Thyroid gland (tissue), 4 donors: ENCODE measurements around the gene SCGB3A1.
A peak's percentile ranks its signal among the peaks of the same experiment; 100 is the strongest.

ENCODE experiments used
- CTCF ChIP-seq, 6 experiments: fragments of 200-600 bp in 3 of 6; fragments of 450-650 bp in 3 of 6; sonication (generic) in 3 of 6; IDR thresholded peaks; one replicate each; pipeline ENCODE4 v1.5.1; 2016 to 2019; ENCODE audit warnings: antibody characterized with exemption in 6 of 6, mild to moderate bottlenecking in 2 of 6, inconsistent platforms in 1 of 6, moderate library complexity in 1 of 6
- POLR2A ChIP-seq, 2 donors: fragments of 450-650 bp; IDR thresholded peaks; one replicate each; pipeline ENCODE4 v1.6.1; 2017; ENCODE audit warnings: antibody characterized with exemption in 2 of 2, mild to moderate bottlenecking in 2 of 2, moderate library complexity in 1 of 2

GRCh38 chr5:180605554-180606214 is 14.4 kb upstream of the SCGB3A1 start:
- TF ChIP-seq CTCF (IDR thresholded peaks at IDR 0.05) = peak; percentile 46 to 66 (median 52)
- TF ChIP-seq POLR2A (IDR thresholded peaks at IDR 0.05) = no peak
